ENCODE results near the gene GNAI3.
A peak's percentile ranks its signal among the peaks of the same experiment; 100 is the strongest.
"Not testable (repeated sequence)": the region's sequence is repeated elsewhere in the genome, so short reads cannot be mapped to it uniquely, and the experiment has no call there.

Gene GNAI3

GRCh38 chr1:109639063-109639840 lies 90.8 kb downstream of the GNAI3 start:
- DNase-seq = no peak

GRCh38 chr1:109639841-109640184 lies 91.4 kb downstream of the GNAI3 start:
- no peak for DNase-seq

- peak; percentile 79 for DNase-seq
Observed at GRCh38 chr1:109640285-109640865, 92.0 kb downstream of the GNAI3 start.

GRCh38 chr1:109641078-109641740 lies 92.8 kb downstream of the GNAI3 start:
- no peak for DNase-seq

GRCh38 chr1:109641861-109642260 lies 93.4 kb downstream of the GNAI3 start:
- DNase-seq = no peak

- no peak for DNase-seq
Observed at GRCh38 chr1:109642626-109643025, 94.2 kb downstream of the GNAI3 start.

GRCh38 chr1:109643385-109644230 lies 95.2 kb downstream of the GNAI3 start:
- peak; percentile 79 for DNase-seq

- DNase-seq = no peak
Observed at GRCh38 chr1:109644670-109645069, 96.3 kb downstream of the GNAI3 start.

- no peak for DNase-seq
Observed at GRCh38 chr1:109649491-109649914, 101.1 kb downstream of the GNAI3 start.

GRCh38 chr1:109650609-109651008 lies 102.2 kb downstream of the GNAI3 start:
- no peak for DNase-seq

GRCh38 chr1:109652402-109652801 lies 104.0 kb downstream of the GNAI3 start:
- no peak for DNase-seq

- no peak for DNase-seq
Observed at GRCh38 chr1:109653306-109653705, 104.9 kb downstream of the GNAI3 start.

- DNase-seq = no peak
Observed at GRCh38 chr1:109654519-109654918, 106.1 kb downstream of the GNAI3 start.

- peak; percentile 86 for DNase-seq
Observed at GRCh38 chr1:109655615-109656519, 107.5 kb downstream of the GNAI3 start, which contains the start of gene GSTM4. Gene GSTM4, plus strand, starts transcription at chr1:109656099. Its CDS starts 291 bp downstream, at chr1:109656390.

- no peak for DNase-seq
Observed at GRCh38 chr1:109657395-109657794, 109.0 kb downstream of the GNAI3 start.

GRCh38 chr1:109657970-109658369 lies 109.6 kb downstream of the GNAI3 start:
- no peak for DNase-seq

GRCh38 chr1:109658533-109659042 lies 110.2 kb downstream of the GNAI3 start:
- no peak for DNase-seq

GRCh38 chr1:109659145-109659544 lies 110.7 kb downstream of the GNAI3 start:
- DNase-seq = no peak

GRCh38 chr1:109659997-109660690 lies 111.7 kb downstream of the GNAI3 start:
- DNase-seq = no peak

GRCh38 chr1:109660691-109661026 lies 112.2 kb downstream of the GNAI3 start:
- not testable (repeated sequence) for DNase-seq

- DNase-seq = no peak
Observed at GRCh38 chr1:109661391-109661790, 113.0 kb downstream of the GNAI3 start.
